Stimulated activated naive CD4-positive, alpha-beta T cell (primary cell): ENCODE results near the gene TMEM223.
"Not testable (repeated sequence)": the region's sequence is repeated elsewhere in the genome, so short reads cannot be mapped to it uniquely, and the experiment has no call there.

Experiments
- DNase-seq, 6 experiments: peaks; one replicate each; lab custom pipeline; 2025; lab: John Stamatoyannopoulos, UW

Gene TMEM223

DNA sequence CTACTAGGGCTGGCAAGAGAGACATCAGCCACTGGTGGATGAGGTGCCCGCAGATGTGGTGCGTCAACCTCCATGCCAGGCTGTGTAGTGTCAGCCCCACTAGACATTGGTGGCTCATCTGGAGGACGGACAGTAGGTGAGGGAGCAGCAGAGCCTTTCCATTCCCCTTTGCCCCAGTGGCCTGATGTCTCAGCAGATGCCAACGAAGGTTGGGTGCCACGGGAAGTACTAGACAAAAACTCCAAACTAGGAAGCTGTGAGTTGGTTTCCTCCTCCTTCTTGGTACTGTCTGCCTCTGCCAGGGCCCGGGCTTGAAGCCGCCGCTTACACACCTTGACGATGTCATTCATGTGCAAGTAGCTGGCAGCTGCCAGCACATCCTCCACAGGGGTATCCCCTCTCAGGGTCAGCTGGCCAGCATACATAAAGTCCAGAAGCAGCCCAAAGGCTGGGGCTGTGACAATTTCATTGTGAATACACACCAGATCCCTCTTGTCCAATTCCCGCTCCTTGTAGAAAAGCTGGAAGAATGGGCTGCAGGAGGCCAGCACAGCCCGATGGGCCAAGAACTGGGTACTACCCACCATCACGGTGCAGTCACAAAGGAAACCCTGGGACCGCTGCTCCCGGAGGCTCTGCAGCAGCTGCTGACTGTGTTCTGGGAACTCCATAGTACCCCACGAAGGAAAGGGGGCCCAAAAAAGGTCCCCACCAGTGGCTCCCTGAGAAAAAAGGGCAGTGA, 38.6 kb downstream of the TMEM223 start:
- no peak for DNase-seq

DNA sequence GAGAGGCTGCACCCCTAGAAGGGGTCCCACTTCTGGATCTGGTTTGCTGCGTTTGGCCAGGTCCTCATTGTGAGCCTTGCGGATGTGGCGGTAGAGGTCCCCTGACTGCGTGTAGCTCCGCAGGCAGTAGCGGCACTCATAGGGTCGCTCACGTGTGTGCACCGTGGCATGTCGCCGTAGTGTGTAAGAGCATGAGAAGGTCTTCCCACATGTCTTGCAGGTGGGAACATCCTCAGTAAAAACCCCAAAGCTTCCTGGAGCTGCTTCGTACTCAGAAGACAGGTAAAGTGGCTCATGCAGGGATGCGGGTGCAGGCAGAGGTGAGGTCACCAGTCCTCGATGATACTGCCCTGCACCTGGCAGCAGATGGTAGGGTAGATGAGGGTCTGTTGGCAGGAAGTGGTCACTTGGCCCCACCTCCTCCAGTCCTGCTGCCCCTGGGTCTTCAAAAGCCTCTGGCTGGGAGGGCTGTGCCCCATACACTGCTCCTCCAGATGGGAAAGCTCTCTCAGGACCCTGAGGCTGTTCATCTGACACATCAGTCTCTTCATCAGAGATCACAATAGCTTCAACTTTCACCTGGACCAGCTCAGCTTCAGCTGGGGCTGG, 39.5 kb downstream of the TMEM223 start:
- DNase-seq, result no peak

DNA sequence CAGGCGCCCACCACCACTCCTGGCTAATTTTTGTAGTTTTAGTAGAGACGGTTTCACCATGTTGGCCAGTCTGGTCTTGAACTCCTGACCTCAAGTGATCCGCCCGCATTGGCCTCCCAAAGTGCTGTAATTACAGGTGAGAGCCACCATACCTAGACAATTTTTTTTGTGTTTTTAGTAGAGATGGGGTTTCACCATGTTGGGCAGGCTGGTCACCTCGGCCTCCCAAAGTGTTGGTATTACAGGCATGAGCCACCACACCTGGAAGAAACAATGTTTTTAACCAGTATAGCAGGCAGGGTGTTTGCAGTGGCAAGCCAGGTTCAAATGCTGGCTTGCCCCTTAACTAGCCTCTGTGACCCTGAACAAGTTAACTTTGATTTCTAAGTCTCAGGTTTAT, 41.9 kb downstream of the TMEM223 start:
- not testable (repeated sequence) for DNase-seq

DNA sequence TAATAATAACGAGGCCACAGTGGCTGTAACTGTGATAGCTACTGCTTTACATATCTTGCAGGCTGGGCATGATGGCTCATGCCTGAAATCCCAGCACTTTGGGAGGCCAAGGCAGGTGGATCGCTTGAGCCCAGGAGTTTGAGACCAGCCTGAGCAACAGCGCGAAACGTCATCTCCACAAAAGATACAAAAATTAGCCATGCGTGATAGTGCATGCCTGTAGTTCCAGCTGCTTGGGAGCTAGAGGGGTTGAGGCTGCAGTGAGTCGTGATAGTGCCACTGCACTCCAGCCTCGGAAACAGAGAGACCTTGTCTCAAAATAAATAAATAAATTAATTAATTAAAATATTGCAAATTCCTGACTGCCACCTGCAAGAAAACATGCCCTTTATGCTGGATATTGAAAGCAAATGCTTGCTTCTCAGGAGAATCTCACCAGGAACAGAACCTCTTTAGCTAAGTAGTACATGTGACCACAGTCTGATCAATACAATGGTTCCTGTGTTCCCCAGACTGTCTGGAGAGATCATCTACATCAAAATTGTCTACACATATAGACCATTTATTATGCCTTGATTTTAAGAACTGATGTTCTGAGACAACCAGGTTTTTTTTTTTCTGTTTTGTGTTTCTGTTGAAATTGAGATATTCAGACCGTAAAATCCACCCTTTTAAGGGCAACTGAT, 44.2 kb downstream of the TMEM223 start:
- DNase-seq, result no peak
